Stimulated activated CD8-positive, alpha-beta memory T cell treated with anti-CD3 and anti-CD28 coated beads, Interleukin-2, amount 100 ng/mL, for 1 hour (primary cell): Measurements from ENCODE around the gene GLP2R.
"Not testable (repeated sequence)": the region's sequence is repeated elsewhere in the genome, so short reads cannot be mapped to it uniquely, and the experiment has no call there.

Experiments
- DNase-seq, 2 donors: peaks; one replicate each; pipeline ENCODE4 v3.0.0-alpha.2; 2020; ENCODE audit warnings: low read depth in 2 of 2

Gene GLP2R

GRCh38 chr17:9825641-9826150, at the start of gene GLP2R:
TSS of gene GLP2R (plus strand) at chr17:9825924. CDS start at chr17:9826064, 140 bp downstream.
- no peak for DNase-seq

GRCh38 chr17:9776911-9777310, 48.8 kb upstream of the GLP2R start:
- no peak for DNase-seq

- DNase-seq: no peak
Observed at GRCh38 chr17:9780552-9780951, 45.2 kb upstream of the GLP2R start.

GRCh38 chr17:9783050-9783449, 42.7 kb upstream of the GLP2R start:
- no peak for DNase-seq

- not testable (repeated sequence) for DNase-seq
Observed at GRCh38 chr17:9783465-9783864, 42.3 kb upstream of the GLP2R start.

- no peak for DNase-seq
Observed at GRCh38 chr17:9784544-9784943, 41.2 kb upstream of the GLP2R start.

GRCh38 chr17:9788601-9789000, 37.1 kb upstream of the GLP2R start:
- no peak for DNase-seq

GRCh38 chr17:9790316-9790715, 35.4 kb upstream of the GLP2R start:
- DNase-seq: no peak

- DNase-seq: no peak
Observed at GRCh38 chr17:9790889-9791876, 34.5 kb upstream of the GLP2R start, which contains the start of gene DHRS7C. TSS of gene DHRS7C (minus strand) at chr17:9791592. CDS start at chr17:9791284, 308 bp downstream.

- DNase-seq: no peak
Observed at GRCh38 chr17:9792181-9792840, 33.4 kb upstream of the GLP2R start.

- no peak for DNase-seq
Observed at GRCh38 chr17:9798008-9798407, 27.7 kb upstream of the GLP2R start.

GRCh38 chr17:9798724-9799123, 27.0 kb upstream of the GLP2R start:
- no peak for DNase-seq

- no peak for DNase-seq
Observed at GRCh38 chr17:9801505-9801904, 24.2 kb upstream of the GLP2R start.

- no peak for DNase-seq
Observed at GRCh38 chr17:9802294-9802693, 23.4 kb upstream of the GLP2R start.

- no peak for DNase-seq
Observed at GRCh38 chr17:9802697-9803096, 23.0 kb upstream of the GLP2R start.

GRCh38 chr17:9805769-9806168, 20.0 kb upstream of the GLP2R start:
- DNase-seq: no peak

- DNase-seq: no peak
Observed at GRCh38 chr17:9806699-9807098, 19.0 kb upstream of the GLP2R start.

GRCh38 chr17:9809409-9809808, 16.3 kb upstream of the GLP2R start:
- no peak for DNase-seq

- DNase-seq: no peak
Observed at GRCh38 chr17:9810100-9810949, 15.4 kb upstream of the GLP2R start.

GRCh38 chr17:9811086-9811485, 14.6 kb upstream of the GLP2R start:
- DNase-seq: no peak

GRCh38 chr17:9811537-9811936, 14.2 kb upstream of the GLP2R start:
- DNase-seq: no peak

GRCh38 chr17:9813166-9813565, 12.6 kb upstream of the GLP2R start:
- no peak for DNase-seq
